ENCODE data around the gene TK1.

Gene TK1

GRCh38 chr17:78231991-78232858 lies 45.4 kb upstream of the TK1 start:
- Histone ChIP-seq H3K4me3 (ENCODE audit: low read depth, low read length) (no peak overlapping the region), H3K9me3 (no peaks in the 10 kb centered on the region), H3K36me3 (no peaks in the 10 kb centered on the region), H3K27me3 (no peaks in the 10 kb centered on the region), H3K4me1 (peaks cover 8% of the 10 kb centered on the region)
- TF ChIP-seq CTCF (IDR thresholded peaks at IDR 0.05; ENCODE audit: low read depth, low read length), result no peak
- DNase-seq, result no peak

- Histone ChIP-seq H3K36me3 (no peaks in the 10 kb centered on the region), H3K4me3 (ENCODE audit: low read depth, low read length) (no peak within 1 kb of the TSS), H3K9me3 (no peaks in the 10 kb centered on the region), H3K27me3 (no peaks in the 10 kb centered on the region), H3K4me1 (no peaks in the 10 kb centered on the region; the same call in 1 of the 2 replicates)
- DNase-seq, result no peak
- TF ChIP-seq CTCF (IDR thresholded peaks at IDR 0.05; ENCODE audit: low read depth, low read length), result no peak
Measured at GRCh38 chr17:78230996-78231935, 44.4 kb upstream of the TK1 start, which contains the start of gene TMEM235. Gene TMEM235, plus strand, starts transcription at chr17:78231631. Its CDS starts 393 bp downstream, at chr17:78232024.

GRCh38 chr17:78230252-78230962 lies 43.6 kb upstream of the TK1 start:
- Histone ChIP-seq H3K4me3 (ENCODE audit: low read depth, low read length) (no peak overlapping the region), H3K9me3 (no peaks in the 10 kb centered on the region), H3K4me1 (no peaks in the 10 kb centered on the region), H3K36me3 (no peaks in the 10 kb centered on the region), H3K27me3 (no peaks in the 10 kb centered on the region)
- no peak for DNase-seq
- TF ChIP-seq CTCF (IDR thresholded peaks at IDR 0.05; ENCODE audit: low read depth, low read length), result no peak

- DNase-seq, result no peak
- H3K27me3 ChIP-seq, result no peaks in the 10 kb centered on the region
- no peak overlapping the region for H3K4me3 ChIP-seq (ENCODE audit: low read depth, low read length)
- TF ChIP-seq CTCF (IDR thresholded peaks at IDR 0.05; ENCODE audit: low read depth, low read length), result no peak
- peaks cover 5% of the 10 kb centered on the region for H3K36me3 ChIP-seq
- no peaks in the 10 kb centered on the region for H3K9me3 ChIP-seq
- peaks cover 13% of the 10 kb centered on the region for H3K4me1 ChIP-seq
Measured at GRCh38 chr17:78228176-78228575, 41.3 kb upstream of the TK1 start.

- H3K4me3 ChIP-seq (ENCODE audit: low read depth, low read length), result no peak overlapping the region
- H3K27me3 ChIP-seq, result no peaks in the 10 kb centered on the region
- no peak for DNase-seq
- peaks cover 9% of the 10 kb centered on the region for H3K36me3 ChIP-seq
- TF ChIP-seq CTCF (IDR thresholded peaks at IDR 0.05; ENCODE audit: low read depth, low read length), result no peak
- no peaks in the 10 kb centered on the region for H3K9me3 ChIP-seq
- peaks cover 17% of the 10 kb centered on the region for H3K4me1 ChIP-seq
Measured at GRCh38 chr17:78227455-78227916, 40.6 kb upstream of the TK1 start.

All from BE2C (cell line).